NCI-H526 treated with DMSO at 0.1 percent for 48 hours (cell line): ENCODE measurements around the gene ARHGEF3.

ENCODE experiments used
- DNase-seq: peaks from one replicate; lab custom pipeline; 2025; lab: John Stamatoyannopoulos, UW

ARHGEF3 gene

GRCh38 chr3:56801662-56802377 lies at the start of gene ARHGEF3:
TSS of gene ARHGEF3 (minus strand) at chr3:56801949. CDS start at chr3:56801798, 151 bp downstream.
- peak; percentile 57 for DNase-seq

DNA sequence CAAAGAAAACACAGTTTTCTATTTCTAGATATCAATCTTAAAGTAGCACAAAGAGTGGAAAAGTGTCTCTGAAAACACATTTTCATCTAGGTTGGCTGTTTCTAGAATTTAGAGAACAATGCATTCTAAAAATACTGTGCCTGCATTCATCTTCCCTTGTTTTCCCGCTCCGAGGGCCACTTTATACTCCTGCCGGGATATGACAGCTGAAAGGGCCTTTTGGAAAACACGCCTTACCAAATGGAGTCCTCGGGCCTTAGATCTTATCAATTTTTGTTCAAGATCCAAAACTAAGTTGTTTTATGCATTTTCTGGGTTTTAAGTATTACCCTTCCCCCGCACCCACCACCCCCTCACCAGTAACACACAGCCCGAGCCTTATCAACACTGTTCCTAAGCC lies 47.9 kb upstream of the ARHGEF3 start:
- no peak for DNase-seq

GRCh38 chr3:56845505-56845904 lies 43.8 kb upstream of the ARHGEF3 start:
- DNase-seq: no peak

- DNase-seq: no peak
Observed at GRCh38 chr3:56844536-56844935, 42.8 kb upstream of the ARHGEF3 start.

DNA sequence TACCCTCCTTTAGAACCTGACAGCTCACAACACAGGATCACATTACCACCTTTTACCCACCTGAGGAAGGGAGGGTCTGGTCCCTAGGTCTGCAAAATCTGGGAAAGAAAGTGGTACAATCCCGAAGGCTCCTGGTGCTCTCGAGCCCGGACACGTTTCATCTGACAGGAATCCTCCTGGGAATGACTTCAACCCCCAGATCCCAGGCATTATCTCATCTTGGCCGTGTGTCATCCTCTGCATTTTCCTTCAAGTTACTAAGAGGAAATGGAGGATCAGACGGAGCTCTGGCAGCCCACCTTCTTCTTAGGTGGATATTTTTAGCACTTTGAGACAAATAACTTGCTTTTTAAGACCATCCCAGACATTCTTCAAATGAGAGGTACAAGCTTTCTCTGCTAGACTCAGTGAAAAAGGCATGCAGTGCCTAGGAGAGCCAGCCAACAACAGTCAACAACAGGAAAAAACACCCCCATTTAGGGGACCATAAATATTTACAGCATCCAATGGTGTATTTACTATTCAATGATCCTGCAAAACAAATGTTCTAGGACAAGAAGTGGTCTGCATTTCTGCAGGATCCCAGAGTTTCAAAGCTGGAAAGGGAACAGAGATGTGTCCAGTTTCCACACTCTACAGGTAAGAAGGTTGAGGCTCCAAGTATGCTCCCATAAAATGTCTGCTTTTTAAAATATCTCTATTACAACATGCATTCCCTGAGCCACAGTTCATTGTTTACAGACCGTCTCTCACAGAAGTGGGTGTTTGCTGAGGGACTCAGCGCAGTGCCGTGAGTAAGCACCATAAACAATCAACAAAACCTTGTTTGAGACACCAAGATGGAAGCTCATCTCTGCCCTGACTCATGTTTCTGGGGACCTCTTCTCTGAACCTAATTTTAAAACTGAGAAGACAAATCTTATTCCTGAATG lies 38.3 kb upstream of the ARHGEF3 start:
- no peak for DNase-seq

DNA sequence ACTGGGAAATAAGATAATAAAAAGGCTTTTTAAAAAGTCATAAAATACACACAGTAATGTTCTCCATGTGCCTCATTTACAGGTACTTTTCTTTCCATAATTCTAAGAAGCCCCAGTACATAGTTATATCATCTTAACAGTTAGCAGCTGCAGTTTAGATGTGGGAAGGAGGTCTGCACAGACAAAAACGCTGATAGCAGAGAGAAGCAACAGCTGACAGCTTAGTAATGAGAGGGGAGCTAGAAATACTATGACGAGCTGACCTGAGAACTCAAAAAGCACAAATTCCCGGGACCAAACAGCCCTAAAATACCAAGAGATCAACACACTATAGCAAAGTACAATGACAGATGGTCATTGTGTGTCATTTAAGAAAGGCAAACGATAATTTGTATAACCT lies 36.7 kb upstream of the ARHGEF3 start:
- DNase-seq: no peak

DNA sequence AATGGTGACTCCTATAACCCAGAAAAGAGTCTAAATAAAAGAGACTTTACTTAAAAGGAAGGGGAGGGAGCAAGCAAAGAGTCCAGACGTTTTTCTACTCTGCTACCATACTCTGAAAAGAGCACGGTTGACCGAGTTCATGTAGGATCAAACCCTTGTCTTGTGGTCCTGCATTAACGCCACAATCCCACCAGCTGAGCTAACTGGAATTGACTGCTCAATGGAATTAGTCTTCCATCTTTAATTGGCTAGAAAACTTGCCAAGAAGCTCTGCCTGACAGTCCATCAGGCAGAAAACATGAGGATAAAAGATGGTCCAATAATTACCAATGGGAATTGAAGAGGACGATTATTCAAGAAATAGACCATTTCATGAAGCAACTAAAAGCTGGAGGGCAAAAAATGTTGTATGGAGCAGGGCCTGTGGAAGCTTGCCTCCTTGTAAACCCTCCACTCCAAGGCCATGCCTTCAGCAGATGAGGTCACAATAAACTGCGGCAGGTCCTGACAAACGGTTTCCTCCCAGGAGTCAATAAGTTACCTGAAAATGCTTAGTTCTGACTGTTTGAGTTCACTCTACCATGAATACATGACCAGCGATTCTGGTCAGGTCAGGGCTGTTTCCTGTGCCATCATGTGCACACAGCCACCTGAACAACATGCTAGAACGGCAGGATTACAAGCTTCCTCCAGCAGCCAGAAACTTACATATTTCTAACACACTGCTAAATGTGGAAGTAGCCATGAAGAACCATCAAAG lies 35.6 kb upstream of the ARHGEF3 start:
- DNase-seq: no peak

DNA sequence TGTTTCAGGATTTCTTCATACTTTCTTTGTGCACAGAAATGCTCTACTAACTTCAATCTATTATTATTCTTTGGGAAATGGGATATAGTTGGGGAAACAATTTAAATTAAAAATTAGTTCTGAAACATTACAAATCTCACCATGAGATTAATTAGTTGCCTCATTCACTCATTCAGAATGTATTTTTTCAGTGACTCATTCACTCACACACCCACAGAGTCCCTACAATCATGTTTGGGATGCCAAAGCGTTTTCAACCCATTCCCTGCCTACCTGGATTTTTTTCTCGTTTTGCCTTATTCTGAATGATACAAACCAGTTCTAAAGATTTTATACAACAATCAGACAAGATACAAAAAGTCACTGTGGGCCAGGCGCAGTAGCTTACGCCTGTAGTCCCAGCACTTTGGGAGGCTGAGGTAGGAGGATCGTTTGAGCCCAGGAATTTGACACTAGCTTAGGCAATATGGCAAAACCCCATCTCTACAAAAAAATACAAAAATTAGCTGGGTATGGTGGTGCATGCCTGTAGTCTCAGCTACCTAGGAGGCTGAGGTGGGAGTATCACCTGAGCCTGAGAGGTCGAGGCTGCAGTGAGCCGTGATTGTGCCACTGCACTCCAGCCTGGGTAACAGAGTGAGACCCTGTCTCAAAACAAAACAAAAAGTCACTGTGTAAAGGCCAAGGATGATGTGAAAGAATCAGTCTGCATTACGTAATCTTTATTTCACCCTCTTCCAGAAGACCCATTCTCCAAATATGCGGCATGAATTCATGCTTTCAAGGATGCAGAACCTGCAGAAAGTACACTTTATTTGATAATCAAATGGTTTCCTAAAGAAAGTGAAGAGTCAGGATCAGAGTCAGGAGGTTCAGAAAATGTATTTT lies 34.8 kb upstream of the ARHGEF3 start:
- no peak for DNase-seq

GRCh38 chr3:56835650-56836227 lies 34.0 kb upstream of the ARHGEF3 start:
- DNase-seq: no peak

DNA sequence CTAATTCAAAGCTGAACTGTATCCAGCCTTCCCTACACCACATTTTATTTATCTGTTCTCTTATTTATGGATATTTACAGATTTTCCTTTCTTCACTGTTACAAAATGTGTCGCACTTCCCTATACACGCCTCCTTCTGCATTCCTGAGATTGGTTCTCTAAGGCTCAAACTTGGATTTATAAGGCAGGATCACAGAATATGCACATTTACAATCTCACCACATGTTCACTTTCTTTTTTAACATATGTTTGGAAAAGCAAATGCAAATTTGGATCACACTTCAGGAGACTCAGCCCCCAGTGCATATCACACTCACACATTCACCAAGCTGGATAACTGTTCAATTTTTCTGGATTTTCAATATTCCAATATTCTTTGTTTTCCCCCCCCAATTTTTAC lies 31.8 kb upstream of the ARHGEF3 start:
- no peak for DNase-seq

- no peak for DNase-seq
Observed at GRCh38 chr3:56833022-56833421, 31.3 kb upstream of the ARHGEF3 start.

DNA sequence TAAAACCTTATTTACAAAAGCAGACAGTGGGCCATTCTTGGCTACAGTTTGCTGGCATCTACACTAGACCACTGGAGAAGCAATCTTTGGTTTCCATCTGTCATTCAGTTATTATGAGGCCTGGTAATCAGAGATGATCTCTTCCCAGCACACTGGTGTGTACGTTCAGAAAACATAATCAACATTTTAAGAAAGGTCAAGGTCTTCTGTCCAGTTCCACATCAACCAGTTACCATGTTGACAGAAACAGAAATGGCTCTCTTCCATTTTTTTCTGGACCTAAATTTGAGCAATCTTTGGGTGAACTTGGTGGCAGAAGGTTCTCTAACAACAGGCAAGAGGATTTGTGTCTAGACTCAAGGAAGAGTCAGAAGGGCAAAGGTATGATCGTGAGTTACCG lies 29.8 kb upstream of the ARHGEF3 start:
- DNase-seq: no peak

DNA sequence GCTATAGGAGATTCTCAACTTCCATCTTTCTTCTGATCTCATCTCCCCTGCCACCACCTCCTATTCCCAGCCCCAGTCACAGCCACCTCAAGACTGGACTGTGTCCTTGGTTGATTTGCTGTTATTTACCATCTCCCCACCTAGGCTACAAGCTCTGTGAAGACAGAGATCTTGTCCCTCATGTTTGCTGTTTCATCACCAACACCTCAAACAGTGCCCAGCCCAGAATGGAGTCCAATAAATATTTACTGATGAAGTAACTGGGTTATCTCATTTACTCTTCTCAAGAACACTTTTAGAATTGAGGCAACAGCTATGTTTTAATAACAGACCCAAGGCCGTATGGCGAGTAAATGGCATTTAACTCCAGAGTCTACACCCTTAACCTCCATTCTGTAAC lies 29.1 kb upstream of the ARHGEF3 start:
- DNase-seq: no peak

DNA sequence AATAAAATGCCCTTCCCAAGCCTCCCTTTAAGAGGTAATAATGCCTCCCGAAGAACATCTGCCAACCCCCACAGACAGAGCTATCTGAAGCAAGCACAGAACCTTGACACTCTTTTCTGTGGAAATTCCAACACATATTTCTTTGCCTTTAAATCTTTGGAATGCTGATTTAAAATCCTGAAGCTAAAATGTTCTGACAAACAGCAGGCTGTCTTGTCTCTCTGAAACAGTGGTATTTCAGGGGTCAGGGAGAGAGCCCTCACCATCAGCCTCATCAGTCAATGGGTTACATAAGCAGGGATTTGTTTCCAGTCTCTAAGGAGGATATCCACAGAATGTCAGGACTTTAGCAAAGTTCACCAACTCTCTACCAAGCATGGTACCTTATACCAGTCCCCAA lies 27.8 kb upstream of the ARHGEF3 start:
- no peak for DNase-seq

DNA sequence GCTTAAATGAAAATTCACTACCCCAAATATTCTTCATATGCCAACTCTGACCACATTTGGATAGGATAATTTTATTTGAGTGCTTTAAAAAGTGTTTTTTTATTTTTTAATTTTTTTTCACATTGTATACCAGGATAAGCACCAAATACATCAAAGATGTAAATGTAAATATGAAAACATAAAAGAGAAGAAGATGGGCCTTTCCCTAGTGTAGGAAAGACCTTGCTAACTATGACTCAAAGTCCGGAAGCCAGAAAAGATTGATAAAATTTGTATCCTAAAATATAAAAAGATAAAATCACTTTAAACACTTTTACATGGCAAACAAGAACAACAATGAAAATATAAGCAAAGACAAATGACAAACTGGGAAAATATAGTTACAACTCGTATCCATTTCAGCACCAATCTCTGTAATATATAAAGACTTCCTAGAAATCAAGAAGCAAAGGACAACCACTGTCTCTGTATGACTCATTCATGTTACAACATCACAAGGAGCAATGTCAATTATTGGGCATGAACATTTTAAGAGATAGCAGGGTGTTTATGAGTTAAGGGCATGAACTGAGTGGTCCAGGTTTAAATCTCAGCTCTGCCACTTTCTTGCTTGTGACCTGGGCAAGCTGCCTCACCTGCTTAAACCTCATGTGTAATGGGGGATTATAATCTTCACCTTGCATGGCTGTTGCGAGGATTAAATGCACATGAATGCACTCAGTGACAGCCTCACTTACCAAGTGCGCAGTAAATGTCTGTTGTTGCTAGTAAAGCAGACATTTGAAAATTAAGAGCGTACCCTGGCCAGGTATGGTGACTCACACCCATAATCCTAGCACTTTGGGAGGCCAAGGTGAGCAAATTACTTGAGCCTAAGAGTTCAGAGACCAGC lies 25.3 kb upstream of the ARHGEF3 start:
- no peak for DNase-seq

DNA sequence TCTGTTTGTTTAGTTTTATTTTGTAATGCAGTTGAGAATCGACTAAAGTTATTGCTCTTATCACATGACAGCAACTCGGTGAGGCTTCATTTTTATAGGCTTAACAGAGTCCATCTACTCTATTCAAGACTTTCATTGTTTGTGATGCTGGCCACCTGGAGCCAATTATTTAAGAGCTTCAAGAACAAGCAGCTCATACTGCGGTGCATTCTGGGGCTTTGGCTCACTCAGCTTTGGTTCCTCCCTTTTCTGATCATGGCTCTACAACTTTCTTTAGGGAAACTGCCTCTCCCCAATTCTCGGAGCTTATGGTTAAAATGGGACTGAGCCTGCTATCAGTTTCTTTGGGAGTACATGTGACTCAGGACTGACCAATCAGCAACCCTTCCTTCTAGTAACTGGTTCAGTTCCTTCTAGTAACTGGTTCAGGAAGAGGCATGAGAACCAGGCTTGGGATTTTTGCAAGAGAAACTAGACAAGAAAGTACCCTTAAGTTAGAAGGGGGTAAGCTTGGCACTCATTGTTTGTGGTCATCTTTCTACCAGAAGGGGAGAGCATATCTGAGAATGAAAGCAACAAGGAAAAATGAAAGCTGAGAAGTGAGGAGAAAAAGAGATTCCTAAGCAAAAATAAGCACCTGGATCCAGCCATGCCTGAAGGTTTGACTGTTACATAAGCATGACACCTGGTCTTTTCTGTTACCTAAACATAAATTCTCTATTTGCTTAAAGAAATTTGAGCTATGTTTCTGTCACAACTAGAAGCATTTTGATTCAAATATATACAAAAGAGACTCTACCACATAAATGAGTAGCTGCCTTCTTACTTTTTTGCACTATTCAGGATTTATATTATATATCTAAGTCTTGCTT lies 24.1 kb upstream of the ARHGEF3 start:
- DNase-seq: no peak

DNA sequence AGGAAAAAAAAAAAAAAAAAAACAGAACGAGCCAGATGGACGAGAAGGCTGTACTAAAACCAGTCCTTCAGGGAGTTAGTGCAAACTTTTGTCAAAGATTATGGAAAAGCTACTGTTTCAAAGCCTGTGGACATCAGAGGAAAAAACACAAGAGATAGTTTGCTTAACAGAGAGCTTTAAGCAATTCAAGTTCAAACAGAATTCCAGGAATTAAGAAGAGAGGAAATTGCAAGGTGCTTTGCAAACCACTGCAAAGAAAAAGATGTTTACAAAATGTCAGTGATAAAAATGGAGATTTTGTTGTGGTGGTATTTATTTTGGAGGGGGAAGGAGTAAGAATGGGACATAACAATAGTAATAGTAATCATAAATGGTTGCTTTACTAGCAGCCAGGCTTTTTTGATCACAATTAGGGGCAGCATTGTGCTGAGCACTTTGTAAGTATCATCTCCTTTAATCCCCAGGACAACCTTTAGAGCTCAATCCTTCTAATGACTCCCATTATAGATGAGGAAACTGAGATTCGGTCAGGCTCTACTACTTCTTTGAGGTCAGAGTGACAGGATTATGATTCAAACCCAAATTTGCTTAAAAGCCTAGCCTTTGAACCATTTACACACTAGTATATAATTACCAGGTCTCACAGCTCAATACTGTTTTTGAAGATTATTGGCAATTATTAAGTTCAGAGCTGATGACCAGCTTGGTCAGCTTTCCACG lies 22.4 kb upstream of the ARHGEF3 start:
- no peak for DNase-seq

DNA sequence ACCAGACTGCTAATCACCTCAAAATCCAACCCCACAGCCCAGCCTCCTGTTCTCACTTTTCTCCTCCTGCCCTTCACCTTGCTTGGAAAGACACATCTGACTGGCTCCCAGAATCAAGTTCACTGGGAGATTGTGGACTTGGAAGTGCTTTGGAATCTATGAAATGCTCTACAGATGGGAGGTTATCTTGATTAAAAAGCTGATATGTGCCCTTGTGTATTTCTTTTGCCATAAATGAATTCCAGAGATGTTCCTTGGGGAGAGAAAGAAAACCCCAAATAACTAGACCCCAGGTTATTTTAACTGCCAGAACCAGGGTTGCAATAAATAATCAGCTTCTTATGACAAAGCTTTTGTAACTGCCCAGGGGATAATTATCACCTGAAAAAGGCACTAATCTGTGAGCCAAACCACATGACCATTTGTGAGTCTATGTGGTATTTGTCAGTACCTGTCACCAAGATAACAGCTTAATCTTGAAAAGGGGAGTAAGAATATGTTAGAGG lies 21.7 kb upstream of the ARHGEF3 start:
- no peak for DNase-seq
